ENCODE results near the gene ORC2.

The ORC2 gene

DNA sequence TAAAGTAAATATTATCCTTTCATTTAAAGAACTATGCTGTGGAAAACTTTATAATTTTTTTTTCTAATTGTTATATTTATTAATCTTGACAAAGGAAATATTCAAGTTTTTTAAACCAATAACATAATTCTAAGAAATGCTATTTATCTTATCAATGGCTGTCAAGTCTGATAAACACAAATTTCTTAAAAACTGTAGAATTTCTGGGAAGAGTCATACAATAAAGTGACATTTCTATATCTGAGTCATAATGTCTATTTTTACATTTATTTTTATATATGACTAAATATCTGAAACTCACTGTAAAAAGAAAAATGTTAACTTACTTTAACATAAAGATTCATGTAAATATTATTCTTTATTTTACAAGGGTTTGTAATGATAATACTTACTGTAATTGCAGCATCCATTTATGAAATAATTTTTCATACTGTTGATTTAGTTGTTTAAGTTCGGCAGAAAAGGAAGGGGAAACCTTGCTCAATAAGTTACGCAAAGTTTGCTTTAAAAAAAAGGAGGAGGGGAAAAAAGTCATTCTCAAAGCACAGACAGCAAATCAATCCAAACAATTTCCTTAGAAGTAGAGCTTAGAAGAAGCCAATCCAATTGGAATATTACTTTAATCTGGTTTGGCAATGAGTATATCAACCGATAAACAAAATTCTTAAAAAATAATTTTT lies 32.4 kb downstream of the ORC2 start:
- no peak for DNase-seq (ENCODE audit: low read depth)
- TF ChIP-seq, protein P1, sequence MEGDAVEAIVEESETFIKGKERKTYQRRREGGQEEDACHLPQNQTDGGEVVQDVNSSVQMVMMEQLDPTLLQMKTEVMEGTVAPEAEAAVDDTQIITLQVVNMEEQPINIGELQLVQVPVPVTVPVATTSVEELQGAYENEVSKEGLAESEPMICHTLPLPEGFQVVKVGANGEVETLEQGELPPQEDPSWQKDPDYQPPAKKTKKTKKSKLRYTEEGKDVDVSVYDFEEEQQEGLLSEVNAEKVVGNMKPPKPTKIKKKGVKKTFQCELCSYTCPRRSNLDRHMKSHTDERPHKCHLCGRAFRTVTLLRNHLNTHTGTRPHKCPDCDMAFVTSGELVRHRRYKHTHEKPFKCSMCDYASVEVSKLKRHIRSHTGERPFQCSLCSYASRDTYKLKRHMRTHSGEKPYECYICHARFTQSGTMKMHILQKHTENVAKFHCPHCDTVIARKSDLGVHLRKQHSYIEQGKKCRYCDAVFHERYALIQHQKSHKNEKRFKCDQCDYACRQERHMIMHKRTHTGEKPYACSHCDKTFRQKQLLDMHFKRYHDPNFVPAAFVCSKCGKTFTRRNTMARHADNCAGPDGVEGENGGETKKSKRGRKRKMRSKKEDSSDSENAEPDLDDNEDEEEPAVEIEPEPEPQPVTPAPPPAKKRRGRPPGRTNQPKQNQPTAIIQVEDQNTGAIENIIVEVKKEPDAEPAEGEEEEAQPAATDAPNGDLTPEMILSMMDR (conservative IDR thresholded peaks at IDR 0.05; ENCODE audit: low read length), result no peak
- H3K4me3 ChIP-seq (ENCODE audit: low read length), result no peak overlapping the region

DNA sequence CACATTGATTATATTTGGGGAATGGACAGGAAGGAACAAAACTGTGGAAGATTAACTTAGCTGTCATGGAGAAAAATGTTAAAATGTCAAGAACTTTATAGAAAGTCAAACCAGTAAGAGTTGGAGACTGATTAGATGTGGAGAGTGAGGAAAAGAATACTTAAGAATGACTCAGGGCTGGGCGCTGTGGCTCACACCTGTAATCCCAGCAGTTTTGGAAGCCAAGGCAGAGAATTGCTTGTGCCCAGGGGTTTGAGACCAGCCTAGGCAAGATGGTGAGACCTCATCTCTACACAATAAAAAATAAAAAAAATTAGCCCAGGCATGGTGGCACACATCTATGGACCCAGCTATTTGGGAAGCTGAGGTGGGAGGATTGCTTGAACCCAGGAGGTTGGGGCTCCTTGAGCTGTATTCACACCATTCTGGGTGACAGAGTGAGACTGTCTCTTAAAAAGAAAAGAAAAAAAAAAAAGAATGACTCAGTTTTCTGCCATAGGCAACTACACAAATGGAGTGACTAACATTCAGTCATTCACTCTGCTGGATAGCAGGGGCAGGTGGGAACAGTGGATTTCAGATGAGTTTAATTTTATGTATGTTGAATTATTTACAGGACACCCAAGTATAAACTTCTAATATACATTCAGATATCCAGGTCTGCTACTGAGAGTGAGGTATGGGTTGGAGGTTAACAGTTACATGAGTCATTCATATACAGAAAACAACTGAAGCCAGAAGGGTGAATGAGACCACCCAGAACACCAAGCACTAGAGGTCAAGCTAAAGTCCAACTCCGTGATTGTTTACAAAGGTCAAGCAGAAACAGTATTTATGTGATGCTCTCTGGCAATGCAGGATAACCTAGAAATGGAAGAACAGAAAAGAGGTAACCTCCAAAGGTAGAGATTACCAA lies 33.9 kb downstream of the ORC2 start:
- no peak overlapping the region for H3K4me3 ChIP-seq (ENCODE audit: low read length)
- TF ChIP-seq, protein P1 (conservative IDR thresholded peaks at IDR 0.05; ENCODE audit: low read length), result no peak
- DNase-seq (ENCODE audit: low read depth), result no peak

DNA sequence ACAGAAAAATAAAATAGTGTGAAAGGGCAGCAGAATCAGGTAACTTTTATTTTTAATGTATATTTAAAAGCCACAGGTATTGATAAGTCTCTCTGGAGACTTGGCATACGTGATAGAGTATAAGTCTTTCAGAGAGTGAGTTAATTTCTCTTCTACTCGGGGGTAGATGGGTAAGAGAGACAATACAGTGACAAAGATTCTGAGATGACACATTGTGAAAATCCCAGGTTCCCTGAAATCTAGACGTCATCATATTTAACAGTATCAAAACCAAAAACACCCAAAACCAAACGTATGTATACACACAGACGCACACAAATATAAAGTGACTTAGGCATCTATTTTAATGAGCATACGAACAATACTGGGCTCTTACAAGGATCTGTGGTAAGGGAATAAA lies 41.0 kb downstream of the ORC2 start:
- no peak overlapping the region for H3K4me3 ChIP-seq (ENCODE audit: low read length)
- TF ChIP-seq, protein P1 (conservative IDR thresholded peaks at IDR 0.05; ENCODE audit: low read length), result no peak
- DNase-seq (ENCODE audit: low read depth), result no peak

DNA sequence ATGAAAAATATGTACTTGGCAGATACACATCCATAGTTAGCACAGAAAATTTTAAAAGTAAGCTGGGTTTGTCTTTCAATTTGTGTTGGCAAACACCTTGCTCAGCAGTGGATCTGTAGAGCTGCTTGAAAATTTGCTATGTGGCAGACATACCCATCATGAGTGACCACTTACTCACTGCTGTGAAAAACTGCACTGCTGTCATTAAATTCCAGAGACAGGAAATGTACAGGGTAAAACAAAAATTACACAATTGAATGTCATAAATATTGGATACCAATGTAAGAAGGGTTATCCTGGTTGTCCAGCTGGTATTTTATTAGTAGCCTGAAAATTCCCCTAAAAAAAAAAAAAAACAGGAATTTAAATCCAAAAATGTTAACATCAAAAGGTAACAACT lies 49.8 kb downstream of the ORC2 start:
- DNase-seq (ENCODE audit: low read depth), result peak; percentile 93
- H3K4me3 ChIP-seq (ENCODE audit: low read length), result no peak overlapping the region
- TF ChIP-seq, protein P1 (conservative IDR thresholded peaks at IDR 0.05; ENCODE audit: low read length), result no peak

DNA sequence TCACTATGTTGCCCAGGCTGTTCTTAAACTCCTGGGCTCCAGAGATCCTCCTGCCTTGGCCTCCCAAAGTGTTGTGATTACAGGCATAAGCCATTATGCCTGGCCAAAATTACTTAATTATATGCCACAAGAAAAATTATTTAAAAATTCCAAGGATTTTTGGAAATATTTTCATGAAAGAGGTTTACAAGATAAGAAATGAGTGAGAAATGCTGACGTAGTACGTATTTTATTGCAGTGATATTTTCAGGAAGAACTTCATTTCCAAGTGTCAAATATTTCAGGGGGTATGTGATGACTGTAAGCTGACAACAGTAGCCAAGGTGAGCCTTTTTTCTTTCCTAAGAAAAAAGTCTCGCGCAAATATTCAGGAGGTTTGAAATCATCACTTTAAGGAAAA lies 53.5 kb downstream of the ORC2 start:
- DNase-seq (ENCODE audit: low read depth), result no peak
- no peak overlapping the region for H3K4me3 ChIP-seq (ENCODE audit: low read length)
- TF ChIP-seq, protein P1 (conservative IDR thresholded peaks at IDR 0.05; ENCODE audit: low read length), result no peak

DNA sequence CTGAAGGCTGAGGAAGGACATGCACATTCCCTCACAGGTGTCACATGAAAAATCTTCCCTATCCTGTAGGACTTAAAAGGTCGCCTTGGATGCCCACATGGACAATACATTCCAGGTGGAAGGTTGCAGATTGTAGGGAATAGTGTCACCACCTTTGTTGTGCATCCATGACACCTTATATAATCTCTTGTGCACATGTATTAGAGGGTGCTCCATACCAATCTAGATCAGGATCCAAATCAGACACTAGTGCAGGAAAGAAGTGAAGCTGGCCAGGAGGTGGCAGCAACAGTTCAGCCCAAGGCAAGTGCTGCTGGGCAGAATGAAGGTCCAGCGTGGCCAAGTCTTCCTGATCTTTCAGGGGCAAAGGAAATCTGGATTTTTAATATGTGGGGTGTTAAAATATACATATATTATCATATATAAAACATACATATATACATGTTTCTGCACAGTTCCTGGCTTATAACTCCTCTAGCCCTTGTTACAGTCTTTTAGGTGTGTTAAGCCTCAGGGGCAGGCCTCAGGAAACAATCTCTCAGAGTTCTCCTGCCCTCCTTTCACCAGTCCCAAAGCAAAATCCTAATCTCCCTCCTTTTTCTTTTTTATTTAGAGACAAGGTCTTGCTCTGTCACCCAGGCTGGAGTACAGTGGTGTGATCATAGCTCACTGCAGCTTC lies 57.7 kb downstream of the ORC2 start:
- TF ChIP-seq, protein P1 (conservative IDR thresholded peaks at IDR 0.05; ENCODE audit: low read length), result peak; percentile 88
- H3K4me3 ChIP-seq (ENCODE audit: low read length), result no peak overlapping the region
- DNase-seq (ENCODE audit: low read depth), result peak; percentile 75

All from AG10803 (cell line).